Uterus (tissue), 2 donors: ENCODE data around the gene SCN8A.

Experiments used
- POLR2A ChIP-seq, 2 donors: fragments of 450-650 bp; IDR thresholded peaks; one replicate each; pipeline ENCODE4 v1.6.1; 2016; ENCODE audit warnings: antibody characterized with exemption in 2 of 2, mild to moderate bottlenecking in 1 of 2, moderate library complexity in 1 of 2
- TF ChIP-seq, protein P1 (sequence below), 4 experiments: fragments of 200-600 bp in 2 of 4; fragments of 450-650 bp in 2 of 4; sonication (generic) in 2 of 4; IDR thresholded peaks; one replicate each; pipeline ENCODE4 v1.5.1; 2016 to 2019; ENCODE audit warnings: antibody characterized with exemption in 4 of 4, mild to moderate bottlenecking in 2 of 4, moderate library complexity in 1 of 4

GRCh38 chr12:51834411-51834810 lies 243.4 kb downstream of the SCN8A start:
- TF ChIP-seq, protein P1, sequence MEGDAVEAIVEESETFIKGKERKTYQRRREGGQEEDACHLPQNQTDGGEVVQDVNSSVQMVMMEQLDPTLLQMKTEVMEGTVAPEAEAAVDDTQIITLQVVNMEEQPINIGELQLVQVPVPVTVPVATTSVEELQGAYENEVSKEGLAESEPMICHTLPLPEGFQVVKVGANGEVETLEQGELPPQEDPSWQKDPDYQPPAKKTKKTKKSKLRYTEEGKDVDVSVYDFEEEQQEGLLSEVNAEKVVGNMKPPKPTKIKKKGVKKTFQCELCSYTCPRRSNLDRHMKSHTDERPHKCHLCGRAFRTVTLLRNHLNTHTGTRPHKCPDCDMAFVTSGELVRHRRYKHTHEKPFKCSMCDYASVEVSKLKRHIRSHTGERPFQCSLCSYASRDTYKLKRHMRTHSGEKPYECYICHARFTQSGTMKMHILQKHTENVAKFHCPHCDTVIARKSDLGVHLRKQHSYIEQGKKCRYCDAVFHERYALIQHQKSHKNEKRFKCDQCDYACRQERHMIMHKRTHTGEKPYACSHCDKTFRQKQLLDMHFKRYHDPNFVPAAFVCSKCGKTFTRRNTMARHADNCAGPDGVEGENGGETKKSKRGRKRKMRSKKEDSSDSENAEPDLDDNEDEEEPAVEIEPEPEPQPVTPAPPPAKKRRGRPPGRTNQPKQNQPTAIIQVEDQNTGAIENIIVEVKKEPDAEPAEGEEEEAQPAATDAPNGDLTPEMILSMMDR (IDR thresholded peaks at IDR 0.05) = no peak
- no peak for TF ChIP-seq POLR2A (IDR thresholded peaks at IDR 0.05)
